H9 (cell line): Measurements from ENCODE around the gene TFF2. TPM values are rescaled to one million over a fixed set of nuclear protein-coding genes. Genes with fewer than 3 reads are reported as not detected.

Source experiments
- DNase-seq: peaks from one replicate; pipeline ENCODE4 v3.0.0-alpha.2; 2017
- H2AFZ ChIP-seq: one replicate; pipeline ENCODE4 v1.6.1; 2013; ENCODE audit warnings: mild to moderate bottlenecking, low read length, control low read depth, moderate library complexity
- H2AK5ac ChIP-seq: 2 replicates; pipeline ENCODE4 v1.6.1; 2013; ENCODE audit warnings: low read length, control low read depth, mixed read lengths; ENCODE audit not compliant: insufficient read length
- H2BK120ac ChIP-seq: one replicate; pipeline ENCODE4 v1.6.1; 2013; ENCODE audit warnings: low read depth, mild to moderate bottlenecking, low read length, control low read depth, inconsistent platforms; ENCODE audit not compliant: poor library complexity, severe bottlenecking
- H2BK12ac ChIP-seq: 2 replicates; pipeline ENCODE4 v1.6.1; 2013; ENCODE audit warnings: low read length, control low read depth, mixed read lengths, low read depth; ENCODE audit not compliant: insufficient read length
- H2BK15ac ChIP-seq: 2 replicates; pipeline ENCODE4 v1.6.1; 2013; ENCODE audit warnings: low read depth, low read length, control low read depth
- H2BK20ac ChIP-seq: one replicate; pipeline ENCODE4 v1.6.1; 2013; ENCODE audit warnings: low read depth, mild to moderate bottlenecking, low read length, control low read depth, inconsistent platforms; ENCODE audit not compliant: poor library complexity, severe bottlenecking
- H2BK5ac ChIP-seq: 2 replicates; pipeline ENCODE4 v1.6.1; 2013; ENCODE audit warnings: low read length, control low read depth, mixed read lengths; ENCODE audit not compliant: insufficient read length
- H3K14ac ChIP-seq: 2 replicates; pipeline ENCODE4 v1.6.1; 2013; ENCODE audit warnings: low read length, control low read depth; ENCODE audit not compliant: insufficient read depth
- H3K18ac ChIP-seq: 2 replicates; pipeline ENCODE4 v1.6.1; 2013; ENCODE audit warnings: low read depth, mild to moderate bottlenecking, mixed read lengths, low read length, control low read depth; ENCODE audit not compliant: insufficient read length
- H3K23ac ChIP-seq: 2 replicates; pipeline ENCODE4 v1.6.1; 2013; ENCODE audit warnings: low read length, control low read depth, mixed read lengths, low read depth; ENCODE audit not compliant: insufficient read length
- H3K23me2 ChIP-seq: 2 replicates; pipeline ENCODE4 v1.6.1; 2013; ENCODE audit warnings: low read depth, mild to moderate bottlenecking, mixed read lengths, low read length, control low read depth; ENCODE audit not compliant: insufficient read length, poor library complexity, severe bottlenecking
- H3K27ac ChIP-seq: 2 replicates; pipeline ENCODE4 v1.5.1; 2013; ENCODE audit warnings: low read length, control low read depth, mixed read lengths, low read depth; ENCODE audit not compliant: insufficient read length
- H3K27me3 ChIP-seq: 2 replicates; pipeline ENCODE4 v1.6.1; 2013; ENCODE audit warnings: low read length, control low read depth, inconsistent platforms; ENCODE audit not compliant: insufficient read depth
- H3K4ac ChIP-seq: 2 replicates; pipeline ENCODE4 v1.6.1; 2013; ENCODE audit warnings: low read depth, mild to moderate bottlenecking, control low read depth, inconsistent platforms, low read length, moderate library complexity
- H3K4me1 ChIP-seq: 2 replicates; pipeline ENCODE4 v1.6.1; 2013; ENCODE audit warnings: low read length, control low read depth, inconsistent platforms; ENCODE audit not compliant: insufficient read depth
- H3K4me2 ChIP-seq: 2 replicates; pipeline ENCODE4 v1.6.1; 2013; ENCODE audit warnings: low read length, control low read depth, mixed read lengths; ENCODE audit not compliant: insufficient read length, insufficient read depth
- H3K56ac ChIP-seq: 2 replicates; pipeline ENCODE4 v1.6.1; 2013; ENCODE audit warnings: low read depth, mild to moderate bottlenecking, mixed read lengths, low read length, control low read depth; ENCODE audit not compliant: insufficient read length
- H3K79me1 ChIP-seq: 2 replicates; pipeline ENCODE4 v1.6.1; 2013; ENCODE audit warnings: low read depth, mild to moderate bottlenecking, moderate library complexity, low read length, control low read depth, inconsistent platforms; ENCODE audit not compliant: insufficient read depth, poor library complexity, severe bottlenecking
- H3K79me2 ChIP-seq: 2 replicates; pipeline ENCODE4 v1.6.1; 2013; ENCODE audit warnings: low read length, control low read depth, inconsistent platforms; ENCODE audit not compliant: insufficient read depth
- H3K9ac ChIP-seq: 2 replicates; pipeline ENCODE4 v1.6.1; 2013; ENCODE audit warnings: low read length, control low read depth, mixed read lengths; ENCODE audit not compliant: insufficient read length; ENCODE audit errors: extremely low read depth
- H3K9me3 ChIP-seq: one replicate; pipeline ENCODE4 v1.6.1; 2013; ENCODE audit warnings: low read depth, low read length, inconsistent platforms; ENCODE audit not compliant: control insufficient read depth
- H3T11ph ChIP-seq: one replicate; pipeline ENCODE4 v1.6.1; 2013; ENCODE audit warnings: mild to moderate bottlenecking, low read length, control low read depth, inconsistent platforms
- H4K20me1 ChIP-seq: one replicate; pipeline ENCODE4 v1.6.1; 2013; ENCODE audit not compliant: control insufficient read depth, insufficient read length, insufficient read depth
- H4K5ac ChIP-seq: 2 replicates; pipeline ENCODE4 v1.6.1; 2013; ENCODE audit warnings: low read depth, mild to moderate bottlenecking, mixed read lengths, low read length, control low read depth; ENCODE audit not compliant: insufficient read length
- H4K8ac ChIP-seq: replicated peaks from 2 replicates; pipeline ENCODE4 v1.6.1; 2013; ENCODE audit warnings: low read length, control low read depth, mixed read lengths, low read depth; ENCODE audit not compliant: insufficient read length
- H4K91ac ChIP-seq: 2 replicates; pipeline ENCODE4 v1.6.1; 2013; ENCODE audit warnings: low read depth, mild to moderate bottlenecking, moderate library complexity, mixed read lengths, low read length, control low read depth; ENCODE audit not compliant: insufficient read length
- H3K27ac Mint-ChIP-seq, 3 experiments: 2 replicates in 2 of 3; 3 replicates in 1 of 3; pipeline ENCODE4 v1.8.0; 2020 to 2021; ENCODE audit warnings: mixed read lengths in 3 of 3, mild to moderate bottlenecking in 1 of 3, moderate library complexity in 1 of 3
- H3K27me3 Mint-ChIP-seq: 2 replicates; pipeline ENCODE4 v1.8.0; 2021; ENCODE audit warnings: low read depth, mild to moderate bottlenecking, moderate library complexity, mixed read lengths
- H3K36me3 Mint-ChIP-seq, 3 experiments: 2 replicates in 2 of 3; 3 replicates in 1 of 3; pipeline ENCODE4 v1.8.0; 2020 to 2021; ENCODE audit warnings: low read depth in 3 of 3, mixed read lengths in 3 of 3; ENCODE audit not compliant: insufficient read depth in 1 of 3
- H3K4me1 Mint-ChIP-seq, 2 experiments: 2 replicates each; pipeline ENCODE4 v1.8.0; 2020; ENCODE audit warnings: mixed read lengths in 2 of 2
- H3K4me3 Mint-ChIP-seq, 2 experiments: 2 replicates in 1 of 2; 3 replicates in 1 of 2; pipeline ENCODE4 v1.8.0; 2020 to 2021; ENCODE audit warnings: mild to moderate bottlenecking in 2 of 2, mixed read lengths in 2 of 2, moderate library complexity in 1 of 2
- H3K9me3 Mint-ChIP-seq, 2 experiments: 2 replicates in 1 of 2; 3 replicates in 1 of 2; pipeline ENCODE4 v1.8.0; 2020; ENCODE audit warnings: mild to moderate bottlenecking in 2 of 2, mixed read lengths in 2 of 2, moderate library complexity in 1 of 2
- CTCF ChIP-seq: fragments of 200-600 bp; sonication (generic); conservative IDR thresholded peaks from 3 replicates; pipeline ENCODE4 v1.8.0; 2021; ENCODE audit warnings: antibody characterized with exemption, mild to moderate bottlenecking
- WGBS: extraction: QIAGEN DNeasy Blood & Tissue Kit; methylation state at CpG from one replicate; pipeline ENCODE4 v1.1.7; 2013; ENCODE audit warnings: missing lambda C conversion rate, low lambda C conversion rate, mixed read lengths; ENCODE audit not compliant: insufficient read length; ENCODE audit errors: extremely low coverage; 5-methylcytosine and 5-hydroxymethylcytosine counted together
- total RNA-seq: library from RNA; stranded (reverse); gene quantifications from 2 replicates; pipeline ENCODE4 v1.2.1, GENCODE V29; 2021

Gene TFF2
- total RNA-seq, 1 experiment from 2014 or later: not detected

GRCh38 chr21:42377211-42377950 is 26.6 kb upstream of the TFF2 start:
- H2BK120ac ChIP-seq: no peak overlapping the region
- Mint-ChIP-seq H3K4me1 (peaks cover 6 to 8% of the 10 kb centered on the region in 2 experiments), H3K27me3 (peaks cover 26% of the 10 kb centered on the region), H3K4me3 (no peak overlapping the region), H3K9me3 (peaks cover 3 to 10% of the 10 kb centered on the region in 2 experiments), H3K27ac (no peak overlapping the region; a peak in 1 of 7 replicates), H3K36me3 (peaks cover 0 to 7% (median 0%) of the 10 kb centered on the region in 3 experiments; a peak in 2 of 7 replicates)
- H3K9ac ChIP-seq: no peak overlapping the region
- H2AK5ac ChIP-seq: no peak overlapping the region
- no peaks in the 10 kb centered on the region for H3K23me2 ChIP-seq
- no peak overlapping the region for H3K4ac ChIP-seq
- H3K56ac ChIP-seq: no peak overlapping the region
- no peak overlapping the region for H3K4me2 ChIP-seq
- H2BK12ac ChIP-seq: no peak overlapping the region
- no peaks in the 10 kb centered on the region for H3K9me3 ChIP-seq
- no peaks in the 10 kb centered on the region for H3K27me3 ChIP-seq
- H3K23ac ChIP-seq: no peak overlapping the region
- no peak overlapping the region for H2BK15ac ChIP-seq
- no peak overlapping the region for H4K91ac ChIP-seq
- H3K27ac ChIP-seq: no peak overlapping the region
- no peak overlapping the region for H2BK20ac ChIP-seq
- no peaks in the 10 kb centered on the region for H3K4me1 ChIP-seq
- H4K8ac ChIP-seq: no peak overlapping the region
- no peak overlapping the region for H2BK5ac ChIP-seq
- H3K14ac ChIP-seq: no peak overlapping the region
- H2AFZ ChIP-seq: no peak overlapping the region
- no peak overlapping the region for H3T11ph ChIP-seq
- no CpG with 5 or more reads among the region's 24 CpGs for WGBS
- H4K5ac ChIP-seq: no peak overlapping the region
- no peak for TF ChIP-seq CTCF
- no peaks in the 10 kb centered on the region for H4K20me1 ChIP-seq
- DNase-seq: no peak
- H3K79me1 ChIP-seq: no peaks in the 10 kb centered on the region
- H3K79me2 ChIP-seq: no peaks in the 10 kb centered on the region
- no peak overlapping the region for H3K18ac ChIP-seq
